SKM-1 treated with dmso at 0.1 percent for 144 hours (cell line): ENCODE results near the gene ING1.
A peak's percentile ranks its signal among the peaks of the same experiment; 100 is the strongest.
"Not testable (repeated sequence)": the region's sequence is repeated elsewhere in the genome, so short reads cannot be mapped to it uniquely, and the experiment has no call there.

Experiments used
- DNase-seq: peaks from one replicate; lab custom pipeline; 2025; ENCODE audit not compliant: unreplicated experiment; lab: John Stamatoyannopoulos, UW

The ING1 gene

DNA sequence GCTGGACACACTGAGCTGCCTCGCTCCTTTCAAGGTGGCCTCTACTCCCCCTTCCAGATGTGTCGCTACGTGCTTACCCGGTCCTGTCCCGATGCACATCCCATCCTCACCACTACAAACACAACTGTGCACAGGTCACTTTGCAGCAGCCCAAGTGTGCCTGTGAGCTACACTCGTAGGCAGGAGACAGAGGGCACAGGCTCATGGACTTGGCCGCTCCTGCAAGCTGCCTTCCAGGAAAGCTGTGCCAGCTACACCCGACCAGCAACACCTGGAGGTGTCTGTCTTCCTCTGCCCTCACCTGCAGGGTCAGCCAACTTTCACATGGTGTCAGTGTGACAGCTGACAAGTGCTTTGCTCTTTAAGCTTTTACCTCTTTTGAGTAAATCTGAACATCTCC, 23.0 kb upstream of the ING1 start:
- DNase-seq = no peak

DNA sequence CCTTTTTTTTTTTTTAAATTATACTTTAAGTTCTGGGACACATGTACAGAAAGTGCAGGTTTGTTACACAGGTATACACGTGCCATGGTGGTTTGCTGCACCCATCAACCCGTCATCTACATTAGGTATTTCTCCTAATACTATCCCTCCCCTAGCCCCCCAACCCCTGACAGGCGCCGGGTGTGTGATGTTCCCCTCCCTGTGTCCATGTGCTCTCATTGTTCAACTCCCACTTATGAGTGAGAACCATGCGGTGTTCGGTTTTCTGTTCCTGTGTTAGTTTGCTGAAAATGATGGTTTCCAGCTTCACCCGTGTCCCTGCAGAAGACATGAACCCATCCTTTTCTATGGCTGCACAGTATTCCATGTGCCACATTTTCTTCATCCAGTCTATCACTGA, 17.7 kb upstream of the ING1 start:
- DNase-seq = not testable (repeated sequence)

DNA sequence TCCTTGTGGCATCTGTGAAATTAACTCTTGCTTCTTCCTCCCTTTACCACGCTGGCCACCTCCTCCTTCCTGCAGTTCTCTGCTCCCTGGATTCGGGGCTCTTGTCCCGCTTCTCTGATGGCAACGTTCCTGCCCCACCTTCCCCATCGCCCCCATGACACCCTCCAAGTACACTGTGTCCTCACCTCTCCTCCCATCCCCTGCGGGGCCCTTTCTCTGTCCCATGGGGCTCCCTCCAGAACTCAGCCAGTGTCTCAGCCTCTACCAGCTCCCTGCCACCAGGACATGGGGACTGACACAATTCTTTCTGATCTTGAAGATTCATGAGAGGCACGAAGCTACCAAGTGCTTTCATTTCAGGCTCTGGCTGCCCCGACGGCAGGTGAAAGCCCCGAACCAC, 16.7 kb upstream of the ING1 start:
- no peak for DNase-seq

DNA sequence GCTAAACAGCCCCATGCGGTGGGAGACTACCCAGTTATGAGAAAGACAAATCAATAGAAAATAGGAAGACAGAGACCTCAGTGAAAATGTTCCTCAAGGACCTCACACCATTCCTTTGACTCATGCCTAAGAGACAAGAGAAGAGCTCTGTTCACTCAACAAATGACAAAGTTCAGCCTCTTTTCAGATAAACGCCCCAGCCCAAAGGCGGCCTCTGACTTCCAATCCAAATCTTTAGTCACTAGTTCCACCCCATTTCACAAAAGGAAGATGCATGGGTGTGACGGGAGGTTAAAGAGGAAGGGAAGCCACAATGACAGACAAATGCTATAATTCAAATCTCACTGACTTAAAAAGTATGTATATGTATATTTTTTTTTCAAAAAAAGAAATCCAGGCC, 15.7 kb upstream of the ING1 start:
- no peak for DNase-seq

DNA sequence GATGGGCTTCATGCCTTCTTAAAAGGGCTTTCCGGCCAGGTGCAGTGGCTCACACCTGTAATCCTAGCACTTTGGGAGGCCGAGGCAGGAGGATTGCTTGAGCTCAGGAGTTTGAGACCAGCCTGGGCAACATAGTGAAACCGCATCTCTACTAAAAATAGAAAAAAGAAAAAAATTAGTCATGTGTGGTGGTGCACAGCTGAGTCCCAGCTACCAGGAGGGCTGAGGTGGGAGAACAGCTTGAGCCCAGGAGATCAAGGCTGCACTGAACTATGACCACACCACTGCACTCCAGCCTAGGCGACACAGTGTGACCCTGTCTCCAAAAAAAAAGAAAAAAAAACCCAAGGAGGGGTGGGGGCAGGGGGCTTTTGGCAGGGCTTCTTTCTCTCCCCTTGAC, 14.8 kb upstream of the ING1 start:
- DNase-seq = no peak

DNA sequence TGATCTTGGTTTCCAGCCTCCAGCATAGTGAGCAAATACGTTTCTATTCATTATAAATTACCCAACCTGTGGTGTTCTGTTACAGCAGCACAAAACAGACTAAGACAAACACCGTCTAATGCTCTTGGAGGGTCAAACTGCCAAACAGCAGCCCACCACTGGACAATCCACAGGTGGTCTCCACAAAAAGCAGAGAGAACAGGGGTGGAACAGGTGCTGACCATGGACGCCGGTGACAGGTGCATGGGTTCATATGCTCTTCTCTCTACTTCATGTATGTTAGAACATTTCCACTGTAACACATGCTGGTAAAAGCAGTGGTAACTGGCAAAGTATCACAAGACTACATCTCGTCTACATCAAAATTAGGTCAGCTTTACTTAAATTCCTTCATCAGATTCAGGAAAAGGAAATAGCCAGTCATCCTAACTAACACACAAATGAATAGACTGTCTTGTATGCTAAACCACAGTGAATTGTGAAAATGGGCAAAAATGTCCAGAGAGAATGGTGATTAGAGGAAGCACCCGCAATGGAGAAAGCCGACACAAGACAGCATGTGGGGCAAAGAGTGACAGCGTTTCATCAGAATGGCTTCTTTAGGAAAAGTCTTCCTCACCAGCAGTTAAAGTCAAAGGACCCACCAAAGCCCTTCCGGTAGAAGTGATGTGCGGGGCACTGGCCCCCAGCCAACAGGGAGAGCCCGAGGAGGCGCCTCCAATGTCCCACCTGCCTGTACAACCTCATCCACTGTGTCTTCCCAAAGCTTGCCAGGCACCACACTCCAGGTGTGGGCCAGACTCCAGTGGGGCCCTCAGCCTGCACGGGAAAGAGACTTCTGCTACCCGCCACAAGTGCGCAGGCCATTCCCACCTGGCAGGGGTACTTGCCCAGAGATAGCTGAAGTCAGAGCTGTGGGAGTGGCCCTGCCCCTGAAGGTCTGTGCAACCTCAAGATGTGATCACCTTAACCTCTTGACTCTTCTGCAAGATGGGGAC, 14.1 kb upstream of the ING1 start:
- DNase-seq = no peak

DNA sequence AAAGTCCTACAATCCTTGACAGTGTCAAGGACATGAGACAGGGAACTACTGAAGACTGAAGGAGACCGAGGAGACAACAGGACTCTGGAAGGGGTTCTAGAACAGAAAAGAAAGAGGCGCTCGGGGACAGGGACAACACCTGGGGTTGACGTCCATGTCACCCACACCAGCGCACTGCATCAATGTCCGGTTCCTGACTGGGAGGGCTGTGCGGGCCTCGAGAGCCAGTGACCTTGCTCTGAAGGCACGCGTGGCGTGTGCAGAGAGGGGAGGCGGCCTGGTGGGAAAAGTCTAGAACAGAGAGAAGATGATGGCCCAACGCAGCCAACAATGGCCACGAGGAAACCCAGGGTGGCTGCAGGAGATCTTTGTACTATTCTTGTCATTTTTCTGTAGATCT, 13.3 kb upstream of the ING1 start:
- DNase-seq = no peak

DNA sequence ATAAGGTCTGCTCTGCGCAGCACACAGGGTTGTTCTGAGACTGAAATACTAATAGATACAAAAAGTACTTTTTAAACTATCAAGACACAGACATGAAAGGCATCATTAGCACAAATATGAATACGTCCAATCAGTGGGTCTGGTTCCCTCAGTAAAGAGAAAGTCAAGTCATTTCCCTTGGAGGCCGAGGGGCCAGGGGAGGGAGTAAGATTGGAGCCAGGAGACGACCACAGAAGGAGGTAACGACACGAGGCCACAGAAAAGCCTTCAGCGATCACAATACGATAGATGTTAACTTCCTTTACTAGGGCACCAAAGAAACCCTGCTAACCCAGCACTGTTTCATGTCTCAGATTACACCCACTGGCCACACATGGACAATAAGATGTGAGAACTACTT, 12.9 kb upstream of the ING1 start:
- DNase-seq = no peak

DNA sequence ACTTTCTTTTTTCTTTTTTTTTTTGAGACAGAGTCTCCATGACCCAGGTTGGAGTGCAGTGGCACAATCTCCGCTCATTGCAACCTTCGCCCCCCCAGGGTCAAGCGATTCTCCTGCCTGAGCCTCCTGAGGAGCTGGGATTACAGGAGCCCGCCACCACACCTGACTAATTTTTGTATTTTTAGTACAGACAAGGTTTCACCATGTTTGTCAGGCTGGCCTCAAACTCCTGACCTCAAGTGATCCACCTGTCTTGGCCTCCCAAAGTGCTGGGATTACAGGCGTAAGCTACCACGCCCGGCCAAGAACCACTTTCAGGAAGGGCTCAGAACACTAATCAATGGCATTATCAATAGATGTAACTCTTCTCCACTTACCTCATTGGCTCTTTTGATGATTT, 12.4 kb upstream of the ING1 start:
- not testable (repeated sequence) for DNase-seq

DNA sequence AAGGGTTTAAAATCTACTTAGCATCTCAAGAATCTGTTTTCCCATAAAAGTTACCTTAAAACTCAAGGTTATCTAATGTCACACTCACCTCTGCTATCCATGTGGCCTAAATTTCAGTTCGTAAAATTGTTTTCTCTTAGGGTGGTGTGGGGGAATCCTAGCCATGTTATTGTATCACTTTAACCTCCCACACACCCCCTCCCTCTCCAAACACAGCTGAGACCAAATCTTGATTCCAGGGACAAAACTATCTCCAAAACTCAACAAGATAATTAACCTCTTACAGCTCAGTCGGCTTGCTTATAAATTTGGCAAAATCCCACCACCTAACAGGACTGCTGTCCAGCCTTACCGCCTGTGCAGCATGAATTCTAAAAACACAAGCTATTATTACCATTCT, 11.4 kb upstream of the ING1 start:
- DNase-seq = no peak

DNA sequence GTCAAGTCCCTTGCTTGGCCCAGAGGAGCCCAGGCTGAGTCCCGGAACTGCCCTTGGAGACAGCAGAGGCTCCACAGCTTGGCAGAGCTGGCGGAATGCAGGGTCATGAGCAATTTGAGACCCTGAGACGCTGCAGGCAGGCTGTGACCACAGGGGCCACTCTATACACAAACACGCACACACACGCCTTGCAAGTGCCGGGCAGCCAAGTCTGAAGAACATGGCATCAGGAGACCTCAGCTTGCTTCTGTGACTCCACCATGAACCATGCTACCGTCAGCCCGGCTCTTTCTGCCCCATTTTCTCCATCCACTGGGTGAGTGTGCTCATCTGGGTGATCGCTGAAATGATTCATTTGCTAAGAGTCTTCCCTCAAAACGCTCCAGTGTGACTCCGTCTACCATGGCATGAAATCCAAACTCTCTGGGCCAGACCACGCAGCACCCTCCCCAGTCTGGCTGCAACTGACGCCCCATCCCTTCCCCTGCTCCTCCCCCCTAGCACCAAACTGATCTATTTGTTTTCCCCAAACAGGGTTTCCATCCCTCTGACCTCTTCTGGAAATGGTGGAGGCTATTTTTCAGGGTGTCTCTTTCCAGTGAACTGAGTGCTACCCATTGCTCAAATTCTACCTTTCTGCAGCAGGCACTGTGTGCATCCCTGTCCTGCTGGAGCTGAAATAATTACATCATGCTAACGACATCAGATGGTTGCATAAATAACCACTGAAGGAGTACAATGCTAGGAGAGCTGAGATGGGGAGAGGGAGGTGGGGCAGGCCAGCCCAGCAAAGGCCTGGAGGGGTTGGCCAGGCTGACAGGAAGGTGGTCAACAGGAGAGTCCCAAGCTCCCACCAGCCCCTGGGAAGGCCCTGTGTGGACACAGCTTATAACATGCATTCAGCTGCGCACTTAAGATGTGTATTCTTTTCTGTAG, 10.6 kb upstream of the ING1 start:
- DNase-seq = no peak

DNA sequence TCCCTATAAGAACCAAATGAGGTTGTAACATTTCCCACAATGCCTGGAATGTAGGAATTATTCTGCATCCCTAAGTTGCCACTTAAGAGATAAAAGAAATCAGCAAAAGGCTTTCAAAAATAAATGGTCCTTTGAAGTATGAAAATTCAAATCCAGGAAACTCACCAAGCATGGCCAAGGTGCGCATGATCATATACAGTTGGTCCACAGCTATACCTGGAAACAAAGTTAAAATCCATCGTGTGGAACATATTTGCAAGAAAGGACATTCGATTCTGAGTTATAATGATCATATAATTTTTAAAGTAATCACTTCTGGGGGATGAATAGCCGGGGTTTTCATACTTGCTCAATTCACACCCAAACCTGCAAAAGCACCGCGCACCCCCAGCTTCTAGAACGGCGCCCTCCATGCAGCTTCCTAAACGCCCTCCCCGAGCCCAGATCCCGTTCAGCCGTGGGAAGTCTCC, 8.1 kb upstream of the ING1 start:
- DNase-seq = no peak

DNA sequence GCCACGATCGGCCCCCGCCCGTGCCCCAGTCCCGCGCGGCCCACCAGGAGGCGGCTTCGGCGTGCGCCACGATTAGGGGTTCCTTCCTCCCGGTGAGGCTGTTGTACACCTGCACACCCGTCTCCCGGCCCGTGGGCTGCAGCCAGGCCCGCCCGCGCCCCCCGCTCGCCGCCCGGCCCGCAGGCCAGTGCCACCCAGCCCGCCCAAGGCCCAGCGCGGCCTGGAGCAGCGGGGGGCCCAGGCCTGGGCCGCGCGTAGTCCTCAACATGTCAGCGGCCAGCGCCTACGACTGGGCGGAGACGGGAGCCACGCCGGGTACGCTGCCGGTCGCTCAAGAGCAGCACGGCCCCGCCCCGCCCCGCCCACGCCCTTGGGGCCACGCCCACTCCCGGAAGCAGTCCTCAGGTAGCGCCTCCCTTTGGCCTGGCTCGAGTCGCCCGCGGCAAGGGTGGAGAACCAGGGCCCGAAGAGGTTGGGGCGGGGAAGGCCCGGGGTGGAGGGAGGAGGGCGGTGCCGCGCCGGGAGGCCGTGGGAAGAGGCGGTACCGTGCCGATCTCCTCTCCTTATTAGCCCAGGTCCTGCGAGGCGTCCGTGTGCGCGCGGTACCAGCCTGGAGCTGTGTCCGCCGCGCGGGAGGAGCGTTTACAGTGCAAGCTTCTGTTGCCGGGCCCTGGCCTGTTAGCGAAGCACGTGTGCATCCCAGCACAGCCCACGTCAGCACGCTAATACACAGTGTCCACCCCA, 7.5 kb upstream of the ING1 start, which contains the start of gene CARS2:
Gene CARS2, minus strand, starts transcription at position 291 of the 744 bp plus-strand sequence. Its CDS starts 23 bp downstream, at position 268.
- DNase-seq = peak; percentile 93

DNA sequence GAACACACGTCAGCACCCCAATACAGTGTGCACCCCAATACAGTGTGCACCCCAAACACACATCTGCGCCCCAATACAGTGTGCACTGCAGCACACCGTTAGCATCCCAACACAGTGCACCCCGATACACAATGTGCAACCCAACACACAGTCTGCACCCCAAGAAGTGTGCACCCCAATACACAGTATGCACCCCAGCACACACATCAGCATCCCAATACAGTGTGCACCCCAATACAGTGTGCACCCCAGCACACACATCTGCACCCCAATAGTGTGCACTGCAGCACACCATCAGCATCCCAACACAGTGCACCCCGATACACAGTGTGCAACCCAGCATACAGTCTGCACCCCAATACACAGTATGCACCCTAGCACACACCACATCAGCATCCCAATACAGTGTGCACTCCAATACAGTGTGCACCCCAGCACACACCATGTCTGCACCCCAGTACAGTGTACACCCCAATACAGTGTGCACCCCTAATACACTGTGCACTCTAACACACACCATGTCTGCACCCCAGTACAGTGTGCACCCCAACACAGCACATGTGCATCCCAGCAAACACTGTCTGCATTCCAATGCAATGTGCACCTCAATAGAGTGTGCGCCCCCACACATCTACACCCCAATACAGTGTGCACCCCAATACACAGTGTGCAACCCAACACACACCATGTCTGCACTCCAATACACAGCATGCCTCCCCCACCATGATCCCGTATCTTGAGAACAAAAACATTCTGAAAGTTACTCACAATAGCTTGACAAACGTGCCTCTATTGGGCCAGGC, 6.7 kb upstream of the ING1 start:
- DNase-seq = no peak

DNA sequence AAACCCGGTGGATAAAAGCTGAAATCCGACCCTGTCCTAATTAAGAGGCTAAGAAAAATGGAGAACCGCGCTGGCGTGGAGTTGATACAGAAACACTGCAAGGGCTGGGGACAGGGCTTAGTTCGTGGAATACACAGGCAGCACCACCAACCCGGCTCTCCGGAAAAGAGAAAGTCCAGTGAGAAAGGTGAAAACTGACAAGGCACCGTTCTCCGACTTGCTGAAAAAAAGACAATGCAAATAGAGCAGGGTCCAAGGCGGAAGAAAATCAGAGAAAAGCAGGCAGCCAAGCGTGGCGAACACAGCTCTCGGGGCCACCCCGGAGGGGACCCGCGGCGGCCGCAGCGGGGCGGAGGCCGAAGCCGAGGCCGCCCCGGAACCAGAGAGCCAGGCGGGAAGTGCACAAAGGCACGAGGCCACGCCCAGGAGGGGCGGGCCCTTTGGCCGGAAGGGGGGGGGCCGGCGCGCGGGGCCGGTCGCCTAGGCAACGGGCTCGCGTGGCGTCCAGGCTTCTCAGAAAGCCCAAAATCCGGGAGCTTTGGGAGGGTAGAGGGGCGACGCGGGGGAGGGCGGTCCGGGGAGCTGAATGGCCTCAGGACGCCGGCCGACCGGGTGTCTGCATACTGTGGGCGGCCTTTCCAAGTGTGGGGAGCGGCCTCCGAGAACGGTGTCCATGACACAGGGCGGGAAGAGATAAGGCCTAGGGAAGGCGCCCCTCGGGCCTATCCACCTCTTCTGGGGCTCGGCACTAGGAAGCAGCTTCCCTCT, 1.2 kb upstream of the ING1 start:
- DNase-seq = peak; percentile 64

DNA sequence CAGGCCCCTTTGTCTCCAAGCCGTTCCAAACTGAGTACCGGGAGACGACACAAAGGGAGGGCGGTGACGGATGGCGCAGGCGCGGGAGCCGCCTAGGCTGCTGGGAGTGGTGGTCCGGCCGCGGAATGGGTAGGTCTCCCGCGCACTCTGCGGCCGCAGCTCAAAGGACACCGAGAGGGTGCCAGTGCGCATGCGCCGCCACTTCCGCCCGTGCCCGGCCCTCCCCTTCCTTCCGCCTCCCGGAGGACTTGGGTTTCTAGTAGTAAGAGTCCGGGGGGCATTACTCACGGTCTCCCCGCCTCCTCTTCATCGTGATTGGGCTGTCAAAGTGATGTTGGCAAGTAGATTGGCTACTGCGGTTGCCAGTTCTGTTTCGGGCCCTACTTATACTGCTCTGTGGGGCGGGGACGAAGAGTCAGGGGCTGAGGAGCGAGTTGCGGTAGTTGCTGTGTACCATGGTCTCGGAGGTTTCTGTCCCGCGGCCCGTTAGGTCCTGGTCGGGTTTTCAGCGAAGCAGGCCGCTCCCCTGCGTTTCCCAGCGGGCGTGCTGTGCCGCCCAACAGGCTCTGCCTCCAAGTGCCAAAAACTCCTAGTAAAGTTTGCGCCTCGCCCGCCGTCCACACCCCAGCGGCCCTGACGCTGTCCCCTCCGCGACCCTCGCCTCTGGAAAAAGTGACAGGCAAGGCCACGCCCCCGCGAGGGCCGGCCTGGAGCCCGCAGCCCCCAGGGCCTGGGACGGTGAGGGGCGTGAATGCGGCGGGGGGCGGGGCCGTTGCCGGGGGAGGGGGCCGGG, 455 bp upstream of the ING1 start:
- DNase-seq = peak; percentile 99

DNA sequence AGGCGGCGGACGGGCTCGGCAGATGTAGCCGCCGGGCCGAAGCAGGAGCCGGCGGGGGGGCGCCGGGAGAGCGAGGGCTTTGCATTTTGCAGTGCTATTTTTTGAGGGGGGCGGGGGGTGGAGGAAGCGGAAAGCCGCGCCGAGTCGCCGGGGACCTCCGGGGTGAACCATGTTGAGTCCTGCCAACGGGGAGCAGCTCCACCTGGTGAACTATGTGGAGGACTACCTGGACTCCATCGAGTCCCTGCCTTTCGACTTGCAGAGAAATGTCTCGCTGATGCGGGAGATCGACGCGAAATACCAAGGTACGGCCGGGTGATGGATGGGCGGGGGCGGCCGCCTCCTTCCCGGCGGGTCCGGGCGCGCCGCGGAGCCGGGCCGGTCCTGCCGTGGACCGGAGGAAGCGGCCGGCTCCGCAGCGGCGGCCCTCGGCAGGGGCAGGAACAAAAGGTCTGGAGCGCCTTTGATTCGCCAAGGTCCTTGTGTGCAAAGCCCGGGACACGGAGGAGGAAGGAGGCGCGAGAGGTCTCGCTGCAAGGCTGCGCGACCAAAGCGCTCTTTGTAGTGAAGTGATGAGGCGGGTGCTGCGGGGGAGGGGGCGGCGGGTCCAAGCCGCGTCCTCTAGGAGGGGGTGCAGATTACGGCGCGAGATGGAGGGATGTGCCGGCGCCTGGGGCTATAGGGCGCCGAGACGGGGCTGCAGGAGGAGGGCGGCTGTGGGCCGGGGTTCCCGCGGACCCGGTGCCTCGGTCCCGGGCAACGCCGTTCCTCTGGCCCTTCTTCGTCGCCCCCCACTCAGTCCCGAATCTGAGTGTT, 689 bp downstream of the ING1 start:
- DNase-seq = peak; percentile 24
